Measurements from ENCODE around the gene CTBP2.

- TF ChIP-seq POLR2AphosphoS5 (IDR thresholded peaks at IDR 0.05; ENCODE audit: low read depth, low read length) (no peak), CTCF (IDR thresholded peaks at IDR 0.05) (no peak), SIN3A (IDR thresholded peaks at IDR 0.05; ENCODE audit: borderline replicate concordance, insufficient read depth, low read depth, low read length) (no peak), REST (IDR thresholded peaks at IDR 0.05; ENCODE audit: insufficient read depth in 1 of 2, low read depth in 2 of 2, low read length in 1 of 2) (no peak)
These were observed 73.7 kb downstream of the CTBP2 start for GRCh38 chr10:125086691-125087090.

All from Panc1 (cell line).